ENCODE data around the gene THSD1. TPM values are rescaled to one million over a fixed set of nuclear protein-coding genes. Genes with fewer than 3 reads are reported as not detected.
"Not testable (repeated sequence)": the region's sequence is repeated elsewhere in the genome, so short reads cannot be mapped to it uniquely, and the experiment has no call there.

Gene THSD1
- total RNA-seq, 1 experiment from 2014 or later: 0.34 TPM

- H3K4me1 ChIP-seq (replicated peaks): no peaks in the 10 kb centered on the region
- H3K4me3 ChIP-seq: no peak overlapping the region
- H3K36me3 ChIP-seq: no peaks in the 10 kb centered on the region
- no peak for DNase-seq (ENCODE audit: low read depth in 1 of 2, low spot score in 2 of 2)
- no peaks in the 10 kb centered on the region for H3K27me3 ChIP-seq (replicated peaks)
- no peak overlapping the region for H3K27ac ChIP-seq
- no peaks in the 10 kb centered on the region for H3K9me3 ChIP-seq (replicated peaks)
These were observed 46.4 kb downstream of the THSD1 start for GRCh38 chr13:52359534-52359933.

- H3K27me3 ChIP-seq (replicated peaks): no peaks in the 10 kb centered on the region
- H3K27ac ChIP-seq: no peak overlapping the region
- H3K9me3 ChIP-seq (replicated peaks): no peaks in the 10 kb centered on the region
- H3K36me3 ChIP-seq: no peaks in the 10 kb centered on the region
- H3K4me1 ChIP-seq (replicated peaks): no peaks in the 10 kb centered on the region
- no peak for DNase-seq (ENCODE audit: low read depth in 1 of 2, low spot score in 2 of 2)
- H3K4me3 ChIP-seq: no peak overlapping the region
These were observed 49.6 kb downstream of the THSD1 start for GRCh38 chr13:52356327-52356726.

GRCh38 chr13:52353193-52353592 lies 52.8 kb downstream of the THSD1 start:
- Histone ChIP-seq H3K4me1 (replicated peaks) (no peaks in the 10 kb centered on the region), H3K36me3 (no peaks in the 10 kb centered on the region), H3K27ac (no peak overlapping the region), H3K27me3 (replicated peaks) (no peaks in the 10 kb centered on the region), H3K9me3 (replicated peaks) (no peaks in the 10 kb centered on the region), H3K4me3 (no peak overlapping the region)
- no peak for DNase-seq (ENCODE audit: low read depth in 1 of 2, low spot score in 2 of 2)

GRCh38 chr13:52348983-52349780 lies 56.8 kb downstream of the THSD1 start:
- H3K27me3 ChIP-seq (replicated peaks): no peaks in the 10 kb centered on the region
- no peaks in the 10 kb centered on the region for H3K36me3 ChIP-seq
- no peak overlapping the region for H3K27ac ChIP-seq
- no peaks in the 10 kb centered on the region for H3K4me1 ChIP-seq (replicated peaks)
- no peak overlapping the region for H3K4me3 ChIP-seq
- H3K9me3 ChIP-seq (replicated peaks): no peaks in the 10 kb centered on the region
- no peak for DNase-seq (ENCODE audit: low read depth in 1 of 2, low spot score in 2 of 2)

- no peaks in the 10 kb centered on the region for H3K4me1 ChIP-seq (replicated peaks)
- H3K4me3 ChIP-seq: no peak overlapping the region
- no peaks in the 10 kb centered on the region for H3K9me3 ChIP-seq (replicated peaks)
- no peak overlapping the region for H3K27ac ChIP-seq
- no peaks in the 10 kb centered on the region for H3K36me3 ChIP-seq
- H3K27me3 ChIP-seq (replicated peaks): no peaks in the 10 kb centered on the region
- no peak for DNase-seq (ENCODE audit: low read depth in 1 of 2, low spot score in 2 of 2)
These were observed 57.9 kb downstream of the THSD1 start for GRCh38 chr13:52348071-52348470.

GRCh38 chr13:52345631-52346251 lies 60.2 kb downstream of the THSD1 start:
- H3K4me3 ChIP-seq: no peak overlapping the region
- no peak for DNase-seq (ENCODE audit: low read depth in 1 of 2, low spot score in 2 of 2)
- H3K4me1 ChIP-seq (replicated peaks): no peaks in the 10 kb centered on the region
- H3K27me3 ChIP-seq (replicated peaks): no peaks in the 10 kb centered on the region
- no peak overlapping the region for H3K27ac ChIP-seq
- no peaks in the 10 kb centered on the region for H3K9me3 ChIP-seq (replicated peaks)
- H3K36me3 ChIP-seq: no peaks in the 10 kb centered on the region

GRCh38 chr13:52345048-52345447 lies 60.9 kb downstream of the THSD1 start:
- Histone ChIP-seq H3K4me3 (no peak overlapping the region), H3K36me3 (no peaks in the 10 kb centered on the region), H3K27ac (no peak overlapping the region), H3K27me3 (replicated peaks) (no peaks in the 10 kb centered on the region), H3K4me1 (replicated peaks) (no peaks in the 10 kb centered on the region), H3K9me3 (replicated peaks) (no peaks in the 10 kb centered on the region)
- no peak for DNase-seq (ENCODE audit: low read depth in 1 of 2, low spot score in 2 of 2)

GRCh38 chr13:52344108-52344507 lies 61.9 kb downstream of the THSD1 start:
- H3K27me3 ChIP-seq (replicated peaks): no peaks in the 10 kb centered on the region
- no peaks in the 10 kb centered on the region for H3K9me3 ChIP-seq (replicated peaks)
- no peak overlapping the region for H3K4me3 ChIP-seq
- no peak overlapping the region for H3K27ac ChIP-seq
- no peaks in the 10 kb centered on the region for H3K36me3 ChIP-seq
- H3K4me1 ChIP-seq (replicated peaks): no peaks in the 10 kb centered on the region
- DNase-seq (ENCODE audit: low read depth in 1 of 2, low spot score in 2 of 2): no peak

- not testable (repeated sequence) for H3K4me3 ChIP-seq; H3K27ac ChIP-seq; H3K27me3 ChIP-seq (replicated peaks); H3K9me3 ChIP-seq (replicated peaks); H3K4me1 ChIP-seq (replicated peaks); H3K36me3 ChIP-seq; DNase-seq (ENCODE audit: low read depth in 1 of 2, low spot score in 2 of 2)
These were observed 63.8 kb downstream of the THSD1 start for GRCh38 chr13:52342203-52342602.

GRCh38 chr13:52337828-52338455 lies 68.0 kb downstream of the THSD1 start:
- not testable (repeated sequence) for DNase-seq (ENCODE audit: low read depth in 1 of 2, low spot score in 2 of 2)

GRCh38 chr13:52334107-52334506 lies 71.9 kb downstream of the THSD1 start:
- not testable (repeated sequence) for H3K4me1 ChIP-seq (replicated peaks); H3K27ac ChIP-seq; H3K9me3 ChIP-seq (replicated peaks); H3K36me3 ChIP-seq; H3K4me3 ChIP-seq; H3K27me3 ChIP-seq (replicated peaks); DNase-seq (ENCODE audit: low read depth in 1 of 2, low spot score in 2 of 2)

More at GRCh38 chr13:52337828-52338455, 68.0 kb downstream of the THSD1 start:
- H3K36me3 ChIP-seq; H3K27ac ChIP-seq; H3K4me3 ChIP-seq; H3K9me3 ChIP-seq (replicated peaks); H3K27me3 ChIP-seq (replicated peaks); H3K4me1 ChIP-seq (replicated peaks): not testable (repeated sequence)

- not testable (repeated sequence) for H3K4me3 ChIP-seq; H3K27ac ChIP-seq; H3K36me3 ChIP-seq; H3K4me1 ChIP-seq (replicated peaks); DNase-seq (ENCODE audit: low read depth in 1 of 2, low spot score in 2 of 2); H3K27me3 ChIP-seq (replicated peaks); H3K9me3 ChIP-seq (replicated peaks)
These were observed 74.1 kb downstream of the THSD1 start for GRCh38 chr13:52331844-52332243.
